Body of pancreas (tissue), 4 donors: ENCODE measurements around the gene ALOX5AP. TPM values are rescaled to one million over a fixed set of nuclear protein-coding genes. Genes with fewer than 3 reads are reported as not detected.
"Not testable (repeated sequence)": the region's sequence is repeated elsewhere in the genome, so short reads cannot be mapped to it uniquely, and the experiment has no call there.

Experiments
- ATAC-seq: fragments of 150-250 bp; one replicate; pipeline ENCODE4 v1.9.1; 2016
- DNase-seq, 4 donors: peaks; one replicate each; pipeline ENCODE4 v3.0.0-alpha.2; 2019
- H3K27ac ChIP-seq, 4 donors: fragments of 200-600 bp; sonication (generic); 1 replicate in 3 of 4; 2 replicates in 1 of 4; pipeline versions ENCODE4 v1.5.1 to v1.6.1; 2016 to 2019; ENCODE audit warnings: mild to moderate bottlenecking in 1 of 4, mixed read lengths in 1 of 4, moderate library complexity in 1 of 4
- H3K27me3 ChIP-seq, 2 donors: fragments of 200-600 bp; sonication (generic); one replicate each; pipeline ENCODE4 v1.6.0; 2016; ENCODE audit warnings: mild to moderate bottlenecking in 1 of 2
- H3K36me3 ChIP-seq, 2 donors: fragments of 200-600 bp; sonication (generic); replicated peaks in 1 of 2; 2 replicates each; pipeline ENCODE4 v1.5.1; 2016; ENCODE audit warnings: low read depth in 2 of 2; ENCODE audit not compliant: insufficient read depth in 1 of 2
- H3K4me1 ChIP-seq: fragments of 200-600 bp; sonication (generic); one replicate; pipeline ENCODE4 v1.6.0; 2016
- H3K4me3 ChIP-seq, 2 donors: fragments of 200-600 bp; sonication (generic); 1 replicate in 1 of 2; 2 replicates in 1 of 2; pipeline ENCODE4 v1.5.1; 2016 to 2019
- H3K9me3 ChIP-seq, 3 donors: fragments of 200-600 bp; sonication (generic); 1 replicate in 2 of 3; 2 replicates in 1 of 3; pipeline ENCODE4 v1.5.1; 2016
- CTCF ChIP-seq, 7 experiments: fragments of 450-650 bp in 4 of 7; fragments of 200-600 bp in 3 of 7; sonication (generic) in 3 of 7; IDR thresholded peaks; one replicate each; pipeline ENCODE4 v1.5.1; 2016 to 2019; ENCODE audit warnings: antibody characterized with exemption in 7 of 7
- POLR2A ChIP-seq, 3 donors: fragments of 450-650 bp; IDR thresholded peaks; one replicate each; pipeline ENCODE4 v1.6.1; 2016; ENCODE audit warnings: antibody characterized with exemption in 3 of 3, mild to moderate bottlenecking in 2 of 3
- WGBS, 2 donors: methylation state at CpG; one replicate each; pipeline ENCODE4 v1.1.5; 2017; 5-methylcytosine and 5-hydroxymethylcytosine counted together
- intact Hi-C: fragments of 100-400 bp; cut with DNase I; formaldehyde crosslinking; loops from one replicate; pipeline ENCODE4 v1.15.1; 2023
- total RNA-seq, 2 donors: library from RNA; depleted of rRNA; stranded (reverse); fragments of >200 nt; gene quantifications; one replicate each; pipeline ENCODE4 v1.1.0, GENCODE V29; 2016

The ALOX5AP gene
- total RNA-seq, 2 donors from 2014 or later, result 12.5 to 17.4 TPM

GRCh38 chr13:30746791-30747190, 11.4 kb downstream of the ALOX5AP start:
- intact Hi-C loops, result no loop called here
- TF ChIP-seq POLR2A (IDR thresholded peaks at IDR 0.05) (no peak), CTCF (IDR thresholded peaks at IDR 0.05) (no peak)
- H3K36me3 ChIP-seq, result no peaks in the 10 kb centered on the region
- no peaks in the 10 kb centered on the region for H3K9me3 ChIP-seq
- H3K27me3 ChIP-seq, result no peaks in the 10 kb centered on the region
- no peak overlapping the region for H3K4me3 ChIP-seq
- H3K27ac ChIP-seq, result no peak overlapping the region
- DNase-seq (no peak), ATAC-seq (no peak)
- 70 to 73% methylated on average over 2 of the region's 2 CpGs for WGBS, 2 donors
- H3K4me1 ChIP-seq, result peaks cover 18% of the 10 kb centered on the region

GRCh38 chr13:30747845-30748244, 12.5 kb downstream of the ALOX5AP start:
- DNase-seq, intact Hi-C loops, H3K36me3 ChIP-seq, H3K9me3 ChIP-seq, ATAC-seq, H3K27me3 ChIP-seq, H3K4me3 ChIP-seq: not testable (repeated sequence)
- Histone ChIP-seq H3K4me1 (peaks cover 19% of the 10 kb centered on the region), H3K27ac (peak overlapping the region in 1 of 4 donors; percentile 6)
- 85 to 92% methylated on average over 6 of the region's 6 CpGs for WGBS, 2 donors

- no peak for TF ChIP-seq POLR2A (IDR thresholded peaks at IDR 0.05)
- TF ChIP-seq CTCF (IDR thresholded peaks at IDR 0.05), result no peak
- 82 to 86% methylated on average over 1 to 2 of the region's 2 CpGs for WGBS, 2 donors
- ATAC-seq (no peak), DNase-seq (no peak)
- H3K4me3 ChIP-seq, result no peak overlapping the region
- intact Hi-C loops, result no loop called here
- no peaks in the 10 kb centered on the region for H3K36me3 ChIP-seq
- H3K4me1 ChIP-seq, result peaks cover 21% of the 10 kb centered on the region
- no peaks in the 10 kb centered on the region for H3K27me3 ChIP-seq
- H3K9me3 ChIP-seq, result no peaks in the 10 kb centered on the region
- H3K27ac ChIP-seq, result no peak overlapping the region
Measured at GRCh38 chr13:30748717-30749116, 13.4 kb downstream of the ALOX5AP start.

GRCh38 chr13:30750036-30750435, 14.7 kb downstream of the ALOX5AP start:
- no peak overlapping the region for H3K4me3 ChIP-seq
- H3K4me1 ChIP-seq, result peaks cover 21% of the 10 kb centered on the region
- H3K36me3 ChIP-seq, result no peaks in the 10 kb centered on the region
- ATAC-seq, result no peak
- no peak overlapping the region for H3K27ac ChIP-seq
- peak in 1 of 4 donors; percentile 36 for DNase-seq
- H3K27me3 ChIP-seq, result no peaks in the 10 kb centered on the region
- WGBS, 2 donors, result 43 to 61% methylated on average over 4 of the region's 4 CpGs
- intact Hi-C loops, result no loop called here
- no peaks in the 10 kb centered on the region for H3K9me3 ChIP-seq
- TF ChIP-seq CTCF (IDR thresholded peaks at IDR 0.05) (no peak), POLR2A (IDR thresholded peaks at IDR 0.05) (no peak)

GRCh38 chr13:30751183-30751933, 16.0 kb downstream of the ALOX5AP start:
- Histone ChIP-seq H3K4me3 (no peak overlapping the region), H3K9me3 (no peaks in the 10 kb centered on the region), H3K36me3 (no peaks in the 10 kb centered on the region), H3K27ac (no peak overlapping the region), H3K27me3 (no peaks in the 10 kb centered on the region), H3K4me1 (peaks cover 10% of the 10 kb centered on the region)
- TF ChIP-seq CTCF (IDR thresholded peaks at IDR 0.05) (no peak), POLR2A (IDR thresholded peaks at IDR 0.05) (no peak)
- intact Hi-C loops, result no loop called here
- DNase-seq (peak in 2 of 4 donors; percentile 15 to 19), ATAC-seq (no peak)
- WGBS, 2 donors, result 71 to 83% methylated on average over 8 of the region's 8 CpGs
